MM.1S (cell line): ENCODE data around the gene NAB2.

Experiments
- DNase-seq: peaks from one replicate; pipeline ENCODE4 v3.0.0-alpha.2; 2015
- H2AFZ ChIP-seq: fragments of 300-600 bp; sonication (generic); 2 replicates; pipeline ENCODE4 v1.6.0; 2016; ENCODE audit warnings: antibody characterized with exemption, low read length
- H3F3A ChIP-seq: fragments of 300-600 bp; sonication (generic); 2 replicates; pipeline ENCODE4 v1.6.1; 2016; ENCODE audit warnings: mild to moderate bottlenecking, antibody characterized with exemption, low read length, moderate library complexity, mixed read lengths; ENCODE audit not compliant: insufficient read depth
- H3K27ac ChIP-seq: fragments of 300-600 bp; sonication (generic); 2 replicates; pipeline ENCODE4 v1.5.1; 2016; ENCODE audit warnings: mild to moderate bottlenecking, low read length
- H3K27me3 ChIP-seq: fragments of 300-600 bp; sonication (generic); replicated peaks from 2 replicates; pipeline ENCODE4 v1.6.0; 2016; ENCODE audit warnings: low read length; ENCODE audit not compliant: insufficient read depth
- H3K36me3 ChIP-seq: fragments of 300-600 bp; sonication (generic); replicated peaks from 2 replicates; pipeline ENCODE4 v1.6.1; 2016; ENCODE audit warnings: mild to moderate bottlenecking, low read length, mixed read lengths; ENCODE audit not compliant: insufficient read depth
- H3K4me1 ChIP-seq: fragments of 300-600 bp; sonication (generic); 2 replicates; pipeline ENCODE4 v1.6.1; 2016; ENCODE audit warnings: low read length, mixed read lengths
- H3K4me2 ChIP-seq: fragments of 300-600 bp; sonication (generic); 2 replicates; pipeline ENCODE4 v1.6.0; 2016; ENCODE audit warnings: low read depth, low read length
- H3K4me3 ChIP-seq: fragments of 300-600 bp; sonication (generic); 2 replicates; pipeline ENCODE4 v1.5.1; 2016; ENCODE audit warnings: low read length, mixed read lengths
- H3K79me2 ChIP-seq: fragments of 300-600 bp; sonication (generic); 2 replicates; pipeline ENCODE4 v1.6.1; 2016; ENCODE audit warnings: mixed run types, low read length, mixed read lengths
- H3K9ac ChIP-seq: fragments of 300-600 bp; sonication (generic); 2 replicates; pipeline ENCODE4 v1.6.1; 2016; ENCODE audit warnings: low read length, mixed read lengths
- H3K9me2 ChIP-seq: fragments of 300-600 bp; sonication (generic); replicated peaks from 2 replicates; pipeline ENCODE4 v1.6.1; 2016; ENCODE audit warnings: mild to moderate bottlenecking, low read length, mixed read lengths; ENCODE audit not compliant: insufficient read depth
- H3K9me3 ChIP-seq: fragments of 300-600 bp; sonication (generic); replicated peaks from 2 replicates; pipeline ENCODE4 v1.6.1; 2016; ENCODE audit warnings: mild to moderate bottlenecking, low read length, mixed read lengths; ENCODE audit not compliant: insufficient read depth
- H4K20me1 ChIP-seq: fragments of 300-600 bp; sonication (generic); 2 replicates; pipeline ENCODE4 v1.6.1; 2016; ENCODE audit warnings: mild to moderate bottlenecking, low read length, moderate library complexity, mixed read lengths; ENCODE audit not compliant: insufficient read depth
- EZH2 ChIP-seq: fragments of 300-600 bp; sonication (generic); optimal IDR thresholded peaks from 2 replicates; pipeline ENCODE3; 2017; ENCODE audit warnings: low read depth, mild to moderate bottlenecking, antibody characterized with exemption, low read length, mixed read lengths
- EZH2phosphoT487 ChIP-seq: fragments of 300-600 bp; sonication (generic); IDR thresholded peaks from 2 replicates; pipeline ENCODE4 v1.6.1; 2018; ENCODE audit warnings: antibody characterized with exemption, low read length
- TF ChIP-seq, protein P1 (sequence below): fragments of 300-600 bp; sonication (generic); IDR thresholded peaks from 2 replicates; pipeline ENCODE4 v1.5.1; 2016; ENCODE audit warnings: antibody characterized with exemption, low read length, mixed read lengths

The NAB2 gene

DNA sequence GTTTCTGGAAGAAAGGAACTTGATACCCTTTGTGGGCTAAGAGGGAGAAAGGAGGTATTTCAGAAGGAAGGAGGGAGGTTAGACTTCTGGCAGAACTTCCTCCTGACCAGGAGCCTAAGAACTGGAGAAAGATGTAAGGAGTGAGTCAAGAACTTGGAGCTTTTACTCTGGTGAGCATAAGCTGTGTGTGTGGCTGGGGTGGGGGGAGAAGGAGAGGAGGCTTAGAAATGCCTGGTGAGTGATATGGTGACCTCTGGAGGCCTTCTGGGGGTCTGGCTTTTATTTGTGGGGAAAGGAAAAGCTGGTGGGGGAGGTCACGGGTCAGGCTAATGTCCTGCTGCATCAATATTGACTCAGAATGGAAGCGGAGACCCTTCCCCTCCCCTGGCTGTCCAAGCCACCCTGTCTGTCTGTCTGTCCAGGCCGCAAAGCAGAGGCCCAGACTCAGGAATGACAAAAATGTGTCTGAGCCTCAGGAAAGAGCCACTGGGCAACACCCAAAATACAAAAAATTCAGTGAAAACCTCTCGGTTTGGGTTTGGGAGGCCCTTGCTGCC is 44.2 kb downstream of the NAB2 start:
- Histone ChIP-seq H3K4me3 (no peak overlapping the region), H3K4me1 (0 out of 2 replicates have a peak, but pooled peaks cover 3% of the 10 kb centered on the region), H3K9ac (no peak overlapping the region), H3K4me2 (no peak overlapping the region), H4K20me1 (no peaks in the 10 kb centered on the region), H2AFZ (no peak overlapping the region), H3K9me3 (no peaks in the 10 kb centered on the region), H3K27me3 (peaks cover 34% of the 10 kb centered on the region), H3K9me2 (no peaks in the 10 kb centered on the region), H3K79me2 (no peaks in the 10 kb centered on the region), H3K27ac (no peak overlapping the region), H3F3A (no peaks in the 10 kb centered on the region), H3K36me3 (no peaks in the 10 kb centered on the region)
- DNase-seq, result no peak
- TF ChIP-seq, protein P1, sequence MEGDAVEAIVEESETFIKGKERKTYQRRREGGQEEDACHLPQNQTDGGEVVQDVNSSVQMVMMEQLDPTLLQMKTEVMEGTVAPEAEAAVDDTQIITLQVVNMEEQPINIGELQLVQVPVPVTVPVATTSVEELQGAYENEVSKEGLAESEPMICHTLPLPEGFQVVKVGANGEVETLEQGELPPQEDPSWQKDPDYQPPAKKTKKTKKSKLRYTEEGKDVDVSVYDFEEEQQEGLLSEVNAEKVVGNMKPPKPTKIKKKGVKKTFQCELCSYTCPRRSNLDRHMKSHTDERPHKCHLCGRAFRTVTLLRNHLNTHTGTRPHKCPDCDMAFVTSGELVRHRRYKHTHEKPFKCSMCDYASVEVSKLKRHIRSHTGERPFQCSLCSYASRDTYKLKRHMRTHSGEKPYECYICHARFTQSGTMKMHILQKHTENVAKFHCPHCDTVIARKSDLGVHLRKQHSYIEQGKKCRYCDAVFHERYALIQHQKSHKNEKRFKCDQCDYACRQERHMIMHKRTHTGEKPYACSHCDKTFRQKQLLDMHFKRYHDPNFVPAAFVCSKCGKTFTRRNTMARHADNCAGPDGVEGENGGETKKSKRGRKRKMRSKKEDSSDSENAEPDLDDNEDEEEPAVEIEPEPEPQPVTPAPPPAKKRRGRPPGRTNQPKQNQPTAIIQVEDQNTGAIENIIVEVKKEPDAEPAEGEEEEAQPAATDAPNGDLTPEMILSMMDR, result no peak
- TF ChIP-seq EZH2 (no peak), EZH2phosphoT487 (no peak)

DNA sequence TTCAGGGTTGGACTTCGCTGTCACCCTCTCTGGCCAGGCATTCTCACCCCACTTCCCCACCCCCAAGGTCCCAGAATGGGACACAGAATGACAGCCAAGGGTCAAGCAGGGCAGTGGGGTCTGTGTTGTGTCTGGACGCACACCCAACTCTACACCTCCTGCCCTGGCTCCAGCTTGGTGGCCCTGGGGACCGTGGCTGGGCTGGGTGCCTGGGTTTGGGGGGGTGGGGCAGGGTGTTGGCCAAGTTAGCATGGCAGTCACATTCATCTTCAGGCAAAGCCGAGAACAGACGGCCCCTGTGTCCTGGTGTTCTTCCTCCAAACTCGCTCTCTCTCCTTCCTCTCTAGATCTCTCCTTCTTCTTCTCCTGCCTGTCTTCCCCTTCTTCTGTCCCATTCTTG is 45.0 kb downstream of the NAB2 start:
- no peaks in the 10 kb centered on the region for H3F3A ChIP-seq
- no peaks in the 10 kb centered on the region for H3K9me2 ChIP-seq
- peaks cover 31% of the 10 kb centered on the region for H3K27me3 ChIP-seq
- no peaks in the 10 kb centered on the region for H4K20me1 ChIP-seq
- no peaks in the 10 kb centered on the region for H3K9me3 ChIP-seq
- no peak overlapping the region for H3K27ac ChIP-seq
- H3K36me3 ChIP-seq, result no peaks in the 10 kb centered on the region
- H3K9ac ChIP-seq, result no peak overlapping the region
- no peak overlapping the region for H3K4me2 ChIP-seq
- H2AFZ ChIP-seq, result no peak overlapping the region
- 0 out of 2 replicates have a peak, but pooled peaks cover 3% of the 10 kb centered on the region for H3K4me1 ChIP-seq
- TF ChIP-seq EZH2phosphoT487 (no peak), EZH2 (no peak)
- TF ChIP-seq, protein P1, result no peak
- H3K4me3 ChIP-seq, result no peak overlapping the region
- DNase-seq, result no peak
- H3K79me2 ChIP-seq, result no peaks in the 10 kb centered on the region

DNA sequence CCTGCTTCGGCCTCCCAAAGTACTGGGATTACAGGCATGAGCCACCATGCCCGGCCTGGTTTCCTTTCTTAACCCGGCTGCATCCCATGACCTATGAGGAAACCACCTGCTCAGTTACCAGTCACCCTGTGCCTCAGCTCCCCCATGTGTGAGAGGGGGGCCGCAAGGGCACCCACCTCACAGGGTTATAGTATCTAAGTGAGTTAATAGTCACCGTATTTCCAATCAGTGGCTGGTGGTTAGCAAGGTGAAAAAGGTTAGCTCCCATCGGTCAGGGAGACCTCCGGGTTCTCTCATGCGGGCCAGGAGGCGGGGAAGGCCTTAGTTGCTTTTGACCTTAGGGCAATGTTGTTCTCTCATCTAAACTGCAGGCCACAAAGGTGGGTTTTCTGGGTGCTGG is 46.0 kb downstream of the NAB2 start:
- H3K27me3 ChIP-seq, result peaks cover 29% of the 10 kb centered on the region
- no peak overlapping the region for H3K4me2 ChIP-seq
- H3K9me2 ChIP-seq, result no peaks in the 10 kb centered on the region
- no peak overlapping the region for H3K27ac ChIP-seq
- no peaks in the 10 kb centered on the region for H3K36me3 ChIP-seq
- no peaks in the 10 kb centered on the region for H3F3A ChIP-seq
- TF ChIP-seq, protein P1, result no peak
- TF ChIP-seq EZH2 (no peak), EZH2phosphoT487 (no peak)
- no peak for DNase-seq
- no peak overlapping the region for H3K4me3 ChIP-seq
- H2AFZ ChIP-seq, result no peak overlapping the region
- H3K4me1 ChIP-seq, result 0 out of 2 replicates have a peak, but pooled peaks cover 3% of the 10 kb centered on the region
- no peaks in the 10 kb centered on the region for H4K20me1 ChIP-seq
- no peaks in the 10 kb centered on the region for H3K9me3 ChIP-seq
- H3K9ac ChIP-seq, result no peak overlapping the region
- H3K79me2 ChIP-seq, result no peaks in the 10 kb centered on the region
